ENCODE data around the gene PDE4C.
"Not testable (repeated sequence)": the region's sequence is repeated elsewhere in the genome, so short reads cannot be mapped to it uniquely, and the experiment has no call there.

Gene PDE4C

DNA sequence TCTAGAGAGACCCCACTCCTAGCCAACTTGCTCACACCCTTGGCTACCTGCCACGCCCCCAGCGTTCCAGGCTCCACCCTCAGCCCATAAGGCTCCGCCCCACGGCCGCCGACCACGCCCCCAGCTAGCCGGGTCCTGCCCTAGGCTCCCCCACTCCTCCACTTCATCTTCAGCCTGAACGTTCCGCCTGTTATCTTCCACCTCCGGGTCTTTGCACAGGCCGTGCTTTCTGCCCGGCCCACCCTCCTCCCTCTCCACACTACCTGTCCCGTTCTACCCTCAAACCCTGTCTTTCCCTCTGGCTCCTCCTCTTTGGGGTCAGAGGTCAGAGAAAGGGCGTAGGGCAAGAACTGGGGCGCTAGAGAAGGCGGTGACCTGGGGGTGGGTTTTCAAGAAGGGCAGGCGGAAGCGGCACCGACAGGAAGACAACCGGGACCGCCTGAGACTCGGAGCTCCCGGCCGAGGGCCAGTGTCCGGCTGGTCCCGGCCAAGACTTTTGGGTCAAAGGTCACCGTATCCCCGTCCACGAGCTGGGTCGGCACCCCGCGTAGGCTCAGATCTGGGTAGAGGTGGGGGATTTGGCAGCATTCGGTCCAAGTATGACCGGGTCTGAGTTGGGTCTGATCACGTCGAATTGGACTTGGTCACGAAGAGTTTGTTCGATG lies 2.2 kb downstream of the PDE4C start:
- peak; percentile 89 for DNase-seq (ENCODE audit: low spot score)

DNA sequence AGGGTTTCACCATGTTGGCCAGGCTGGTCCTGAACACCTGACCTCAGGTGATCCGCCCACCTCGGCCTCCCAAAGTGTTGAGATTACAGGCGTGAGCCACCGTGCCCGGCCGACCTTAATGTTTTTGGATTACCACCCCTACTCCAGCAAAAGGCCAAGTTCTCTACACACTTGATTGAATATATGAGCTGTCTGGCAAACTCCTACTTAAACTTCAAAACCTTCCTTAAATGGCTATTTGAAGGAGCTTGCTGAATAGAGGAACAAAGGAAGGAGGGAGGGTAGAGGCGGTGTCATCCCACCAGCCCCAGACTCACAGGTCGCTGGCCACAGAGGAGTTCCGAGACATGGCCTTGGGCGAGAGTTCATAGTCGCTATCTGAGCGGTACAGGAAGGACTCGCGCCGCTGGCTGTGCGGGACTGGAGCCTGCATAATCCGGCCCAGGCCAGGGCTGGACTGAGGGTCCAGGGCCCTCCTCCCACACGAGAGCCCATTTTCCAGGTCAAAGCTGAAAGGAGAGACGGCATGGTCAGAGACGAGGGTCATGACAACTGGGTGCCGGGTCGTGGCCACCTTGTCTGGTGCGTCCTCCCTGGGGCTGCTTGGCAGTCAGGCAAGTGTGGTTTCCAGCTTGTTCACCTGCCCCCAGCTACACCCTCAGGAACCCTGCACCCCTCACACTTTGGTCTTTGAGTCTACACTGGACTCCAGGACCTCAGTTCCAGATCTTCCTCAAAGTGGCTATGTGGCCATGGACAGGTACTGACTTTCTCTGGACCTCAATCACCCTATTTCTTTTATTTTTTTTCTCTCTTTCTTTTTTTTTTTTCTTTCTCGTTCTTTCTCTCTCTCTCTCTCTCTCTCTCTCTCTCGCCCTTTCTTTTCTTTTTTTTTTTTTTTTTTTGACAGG lies 4.2 kb downstream of the PDE4C start:
- no peak for DNase-seq (ENCODE audit: low spot score)

DNA sequence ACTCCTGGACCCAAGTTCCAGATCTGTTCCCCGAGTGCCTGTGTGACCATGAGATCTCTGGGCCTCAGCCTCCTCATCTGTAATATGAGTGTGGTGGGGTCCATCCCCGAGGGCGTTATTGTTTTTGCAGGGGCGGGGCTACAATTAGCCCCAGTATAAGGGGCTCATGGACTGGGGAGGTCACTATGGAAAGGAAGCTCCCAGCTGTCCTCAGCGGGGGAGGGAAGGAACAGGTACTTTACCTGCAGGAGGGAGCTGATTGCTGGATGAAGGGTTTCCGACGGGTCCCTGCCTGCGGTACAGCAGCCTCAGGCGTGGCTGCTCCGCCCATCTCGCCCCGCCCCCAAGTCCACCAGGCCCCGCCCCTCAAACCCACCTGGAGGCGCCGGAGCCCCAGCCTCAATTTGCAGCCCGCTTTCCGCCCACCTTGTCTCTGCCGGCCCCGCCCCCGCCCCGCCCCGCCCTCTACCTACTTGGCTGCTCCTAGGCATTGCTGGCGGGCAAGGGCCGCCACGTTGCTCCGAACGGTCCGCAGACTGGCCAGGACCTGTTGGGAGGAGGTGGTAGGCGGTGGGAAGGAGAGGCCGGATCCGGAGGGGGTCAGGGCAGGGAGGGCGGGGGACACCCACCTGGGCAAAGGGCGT lies 5.5 kb downstream of the PDE4C start:
- no peak for DNase-seq (ENCODE audit: low spot score)

DNA sequence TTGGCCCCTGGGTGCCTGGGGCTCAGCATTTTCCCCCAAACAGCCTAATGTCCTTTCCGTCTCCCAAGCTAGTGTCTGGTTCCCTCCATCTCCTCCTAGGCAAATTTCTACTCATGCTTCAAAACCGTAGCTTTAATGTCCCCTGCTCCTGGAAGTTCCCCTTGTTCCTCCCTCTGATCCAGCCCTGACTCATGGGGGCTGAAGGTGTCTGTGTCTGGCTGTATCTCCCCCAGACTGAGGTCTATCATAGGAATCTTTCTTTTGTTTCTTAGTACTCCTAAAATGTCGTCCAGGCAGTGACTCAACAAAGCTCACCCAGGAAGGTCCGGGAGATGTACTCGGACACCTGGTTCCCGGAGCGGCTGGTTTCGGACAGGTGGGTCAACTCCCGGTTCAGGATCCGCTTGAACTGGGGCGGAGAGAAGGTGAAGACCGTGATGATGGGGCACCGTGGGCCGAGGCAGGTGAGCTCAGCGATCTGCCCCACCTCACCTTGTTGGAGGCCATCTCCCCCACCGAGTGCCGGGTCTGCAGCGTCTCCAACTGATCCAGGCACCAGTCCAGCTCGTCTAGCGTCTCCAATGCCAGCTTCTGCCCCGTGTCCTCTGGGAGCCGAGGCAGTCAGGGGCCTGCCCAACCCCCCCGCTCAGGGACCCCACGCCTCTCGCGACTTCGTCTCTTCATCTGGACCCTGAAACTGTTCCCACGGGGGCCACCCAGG lies 6.2 kb downstream of the PDE4C start:
- no peak for DNase-seq (ENCODE audit: low spot score)

DNA sequence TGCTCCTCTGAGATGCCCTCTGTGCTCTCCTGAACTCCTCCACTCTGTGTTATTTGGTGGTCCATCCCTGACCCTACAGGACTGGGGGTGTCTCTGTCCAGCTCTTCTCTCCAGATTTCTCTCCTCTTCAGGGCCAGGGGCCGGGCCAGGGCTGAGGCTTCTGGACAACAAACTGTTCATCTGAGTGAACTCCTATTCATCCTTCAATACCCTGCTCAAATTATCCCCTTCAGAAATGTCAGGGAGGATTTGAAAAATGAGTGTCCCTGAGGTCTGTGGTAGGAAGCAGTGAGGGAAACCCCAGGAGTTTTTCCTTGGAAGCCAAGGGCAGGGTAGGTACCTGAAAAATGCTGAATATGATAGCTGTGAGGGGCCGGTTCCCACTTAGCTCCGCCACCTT lies 7.6 kb downstream of the PDE4C start:
- no peak for DNase-seq (ENCODE audit: low spot score)

DNA sequence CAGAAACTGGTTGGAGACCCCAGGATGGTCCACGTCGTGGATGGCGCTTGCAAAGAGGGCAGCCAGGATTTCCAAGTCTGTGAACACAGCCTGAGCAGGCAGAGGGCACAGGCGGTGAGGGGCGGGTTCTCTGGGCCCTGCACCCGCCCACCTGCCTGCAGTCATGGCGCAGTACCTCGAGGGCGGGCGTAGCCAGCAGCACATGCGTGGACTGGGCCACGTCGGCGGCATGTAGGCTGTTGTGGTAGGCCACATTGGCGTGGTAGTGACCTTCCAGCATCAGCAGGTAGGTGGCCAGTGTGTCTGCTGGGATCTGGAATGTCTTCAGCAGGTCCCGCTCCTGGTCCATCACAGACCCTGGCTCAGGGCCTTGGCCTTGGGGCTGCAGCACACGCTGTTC lies 8.1 kb downstream of the PDE4C start:
- no peak for DNase-seq (ENCODE audit: low spot score)

DNA sequence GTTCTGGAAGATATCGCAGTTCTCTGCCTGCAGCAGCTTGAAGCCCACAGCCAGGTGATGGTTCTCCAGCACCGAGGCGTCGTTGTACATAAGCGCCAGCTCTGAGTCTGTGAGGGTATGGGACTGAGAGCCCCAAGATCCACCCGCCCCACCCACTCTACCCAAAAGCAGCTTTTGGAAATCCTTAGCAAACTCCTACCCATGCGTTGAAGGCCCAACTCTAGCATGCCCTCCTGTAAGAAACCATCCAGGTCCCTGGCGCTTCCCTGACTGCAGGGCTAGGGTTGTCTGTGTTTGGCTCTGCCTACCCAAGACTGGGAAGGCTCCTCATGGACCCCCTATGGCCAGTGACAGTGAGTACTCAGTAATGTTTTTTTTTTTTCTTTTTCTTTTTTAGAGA lies 9.4 kb downstream of the PDE4C start:
- no peak for DNase-seq (ENCODE audit: low spot score)

DNA sequence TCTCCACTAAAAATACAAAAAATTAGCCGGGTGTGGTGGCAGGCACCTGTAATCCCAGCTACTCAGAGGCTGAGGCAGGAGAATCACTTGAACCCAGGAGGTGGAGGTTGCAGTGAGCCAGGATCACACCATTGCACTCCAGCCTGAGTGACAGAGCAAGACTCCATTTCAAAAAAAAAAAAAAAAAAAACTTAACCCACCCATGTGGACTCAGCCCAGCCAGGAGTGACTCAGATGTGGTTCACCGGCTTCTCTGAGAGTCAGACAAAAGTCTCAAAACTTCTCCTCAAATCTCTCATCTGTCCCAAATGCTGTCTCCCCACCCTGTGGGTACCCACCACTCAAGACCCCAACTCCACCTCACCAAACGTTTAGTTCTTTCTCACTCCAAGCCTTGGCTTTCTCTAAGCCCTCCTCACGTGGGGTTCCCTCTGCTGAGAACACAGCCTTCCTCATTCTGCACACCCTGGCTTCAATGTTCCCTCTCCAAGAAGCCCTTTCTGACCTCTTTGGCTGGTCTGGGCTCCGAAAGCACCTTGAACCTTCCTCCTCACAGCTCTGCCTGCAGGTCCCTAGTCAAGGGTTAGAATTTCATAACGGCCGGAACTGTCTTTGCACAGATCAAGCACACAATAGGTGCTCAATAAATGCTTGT lies 11.3 kb downstream of the PDE4C start:
- DNase-seq (ENCODE audit: low spot score) = no peak

DNA sequence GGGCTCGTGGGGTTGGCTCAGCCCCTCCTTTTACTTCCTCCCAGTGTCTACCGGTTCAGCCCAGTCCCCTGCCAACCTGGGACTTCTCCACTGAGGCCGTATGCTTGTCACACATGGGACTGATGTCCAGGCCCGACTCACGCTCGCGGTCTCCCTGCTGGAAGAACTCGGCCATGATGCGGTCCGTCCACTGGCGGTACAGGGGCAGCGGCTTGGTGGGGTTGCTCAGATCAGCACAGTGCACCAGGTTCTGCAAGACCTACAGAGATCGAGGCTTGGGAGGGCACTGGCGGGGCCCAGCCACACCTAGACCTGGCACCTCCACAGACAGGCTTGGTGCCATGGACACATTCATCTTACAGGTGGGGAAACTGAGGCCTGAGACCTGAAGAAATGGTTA lies 14.6 kb downstream of the PDE4C start:
- DNase-seq (ENCODE audit: low spot score) = no peak

DNA sequence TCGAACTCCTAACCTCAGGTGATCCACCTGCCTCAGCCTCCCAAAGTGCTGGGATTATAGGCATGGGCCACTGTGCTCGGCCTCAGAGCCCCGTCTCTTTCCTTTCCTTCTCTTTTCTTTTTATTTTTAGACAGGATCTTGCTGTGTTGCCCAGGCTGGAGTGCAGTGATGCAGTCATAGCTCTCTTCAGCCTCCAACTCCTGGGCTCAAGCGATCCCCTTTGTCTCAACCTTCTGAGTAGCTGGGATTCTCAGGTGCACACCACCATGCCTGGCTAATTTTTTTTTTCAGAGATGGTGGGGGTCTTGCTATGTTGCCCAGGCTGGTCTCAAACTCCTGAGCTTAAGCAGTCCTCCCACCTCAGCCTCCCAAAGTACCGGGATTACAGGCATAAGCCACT lies 16.3 kb downstream of the PDE4C start:
- DNase-seq (ENCODE audit: low spot score) = not testable (repeated sequence)

DNA sequence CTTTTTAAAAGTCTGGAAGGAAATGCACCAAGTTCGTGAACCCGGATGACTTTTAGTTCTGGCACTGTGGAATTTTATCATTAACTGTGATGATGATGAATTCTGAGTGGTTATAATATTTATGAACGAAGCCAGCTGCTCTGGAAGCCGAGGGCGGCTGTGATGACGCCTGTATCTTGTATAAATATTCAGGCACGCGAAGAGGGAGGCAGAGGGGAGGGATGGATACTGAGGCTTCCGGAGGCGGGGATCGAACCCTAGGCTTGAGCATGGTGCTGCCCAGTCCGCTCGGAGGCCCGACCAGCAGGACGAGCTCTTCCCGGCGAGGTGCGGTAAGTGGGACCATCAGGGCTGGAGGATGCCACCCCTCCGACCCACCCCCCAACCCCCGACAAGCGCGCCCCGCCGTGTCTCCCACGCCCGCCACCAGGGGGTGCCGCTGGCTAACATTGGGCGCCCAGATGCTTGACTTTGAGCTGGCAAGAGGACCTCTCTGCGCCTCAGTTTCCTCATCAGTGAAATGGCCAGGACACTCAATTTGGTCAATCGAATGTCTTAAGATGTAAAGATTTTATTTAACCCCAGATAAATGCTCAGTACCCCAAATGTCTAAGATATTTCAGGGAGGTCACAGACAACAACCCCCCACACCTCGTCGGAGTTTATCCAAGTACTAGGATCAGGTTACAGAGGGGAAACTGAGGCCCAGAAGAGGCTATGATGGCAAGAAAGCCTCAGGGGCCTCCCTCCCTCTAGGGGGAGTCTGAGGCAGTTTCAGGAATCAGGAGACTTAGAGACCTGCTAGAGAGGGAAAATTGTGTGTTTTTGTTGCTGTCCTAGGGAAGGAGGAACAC lies 17.9 kb downstream of the PDE4C start:
- DNase-seq (ENCODE audit: low spot score) = peak; percentile 59

DNA sequence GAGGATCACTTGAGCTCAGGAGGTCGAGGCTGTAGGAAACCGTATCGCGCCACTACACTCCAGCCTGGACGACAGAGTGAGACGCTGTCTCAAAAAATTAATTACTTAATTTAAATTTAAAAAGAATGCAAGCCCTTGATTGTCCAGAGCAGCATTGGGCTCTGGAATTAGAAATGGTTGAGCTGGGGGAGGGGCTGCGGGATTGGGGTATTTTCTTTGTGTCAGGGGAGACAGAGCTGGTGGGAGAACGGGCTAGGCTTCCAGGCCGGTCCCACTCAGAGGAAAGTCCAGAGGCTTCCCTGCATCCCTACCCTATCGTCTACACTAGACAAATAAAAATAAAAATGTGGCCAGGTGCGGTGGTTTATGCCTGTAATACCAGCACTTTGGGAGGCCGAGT lies 20.2 kb downstream of the PDE4C start:
- no peak for DNase-seq (ENCODE audit: low spot score)

DNA sequence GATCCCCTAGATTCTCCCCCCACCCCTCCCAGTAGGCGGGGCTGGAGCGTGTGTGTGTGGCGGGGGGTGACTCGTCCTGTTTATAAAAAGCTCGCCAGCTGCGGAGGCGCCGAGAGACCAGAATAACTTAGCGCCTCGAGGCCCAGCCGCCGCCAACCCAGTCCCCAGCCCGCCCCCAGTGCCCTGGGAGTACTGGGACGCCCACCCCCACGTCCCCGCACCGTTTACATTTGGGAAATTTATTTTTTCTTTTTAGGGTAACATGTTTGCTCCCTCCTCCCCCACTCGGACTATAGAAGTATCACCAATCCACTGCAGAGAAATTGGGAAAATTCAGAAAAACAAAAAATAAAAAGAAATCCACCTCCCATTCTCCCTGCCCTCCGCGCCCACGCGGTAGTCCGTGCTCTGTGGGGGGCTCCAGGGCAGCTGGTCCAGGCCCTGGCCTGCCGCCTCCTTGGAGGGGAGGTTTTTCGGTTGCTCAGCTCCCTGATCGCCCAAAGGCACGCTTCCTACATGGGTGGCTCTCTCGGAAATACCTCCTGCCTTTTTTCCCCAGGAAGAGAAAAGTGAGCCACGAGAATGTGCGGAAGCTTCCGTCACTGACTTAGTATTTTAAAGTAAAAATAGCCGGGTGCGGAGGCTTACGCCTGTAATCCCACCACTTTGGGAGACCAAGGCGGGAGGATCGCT lies 20.9 kb downstream of the PDE4C start:
- peak; percentile 90 for DNase-seq (ENCODE audit: low spot score)

DNA sequence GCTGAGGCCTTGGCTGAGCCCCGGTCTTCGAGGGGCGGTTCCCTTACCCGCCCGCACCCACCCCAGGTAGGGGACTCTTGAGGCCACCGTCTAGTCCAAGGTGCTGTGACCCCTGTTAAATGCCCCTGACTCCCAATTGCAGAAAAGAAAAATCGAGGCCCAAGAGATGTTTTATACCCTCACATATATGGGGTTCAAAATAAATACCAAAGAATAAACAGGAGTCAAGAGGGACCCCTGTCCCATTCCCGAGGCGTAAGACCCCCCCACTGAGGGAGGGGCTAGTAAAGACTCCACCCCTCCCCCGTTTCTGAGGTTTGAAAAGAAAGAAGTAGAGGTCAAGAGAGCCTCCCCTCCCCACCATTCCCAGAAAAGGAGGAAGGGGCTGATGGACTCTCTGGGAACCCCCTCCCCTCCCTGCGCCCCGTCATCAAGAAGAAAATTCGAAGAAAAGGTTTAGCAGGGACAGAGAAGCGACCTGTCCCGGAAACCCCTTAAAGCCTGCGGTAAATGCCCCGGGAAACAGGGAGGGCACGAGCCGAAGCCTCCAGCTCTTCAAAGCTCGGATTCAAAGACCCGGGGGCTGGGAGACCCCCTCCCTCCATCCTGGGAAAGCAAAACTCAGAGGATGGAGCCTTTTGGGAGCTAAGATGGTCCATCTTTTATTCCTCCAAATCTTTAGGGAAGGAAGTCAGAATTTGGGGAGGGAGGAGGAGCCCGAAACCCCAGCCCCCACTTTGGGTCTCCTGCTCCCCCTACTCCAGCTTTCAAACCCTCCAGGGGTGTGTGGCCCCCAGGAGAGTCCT lies 21.6 kb downstream of the PDE4C start:
- DNase-seq (ENCODE audit: low spot score) = no peak

DNA sequence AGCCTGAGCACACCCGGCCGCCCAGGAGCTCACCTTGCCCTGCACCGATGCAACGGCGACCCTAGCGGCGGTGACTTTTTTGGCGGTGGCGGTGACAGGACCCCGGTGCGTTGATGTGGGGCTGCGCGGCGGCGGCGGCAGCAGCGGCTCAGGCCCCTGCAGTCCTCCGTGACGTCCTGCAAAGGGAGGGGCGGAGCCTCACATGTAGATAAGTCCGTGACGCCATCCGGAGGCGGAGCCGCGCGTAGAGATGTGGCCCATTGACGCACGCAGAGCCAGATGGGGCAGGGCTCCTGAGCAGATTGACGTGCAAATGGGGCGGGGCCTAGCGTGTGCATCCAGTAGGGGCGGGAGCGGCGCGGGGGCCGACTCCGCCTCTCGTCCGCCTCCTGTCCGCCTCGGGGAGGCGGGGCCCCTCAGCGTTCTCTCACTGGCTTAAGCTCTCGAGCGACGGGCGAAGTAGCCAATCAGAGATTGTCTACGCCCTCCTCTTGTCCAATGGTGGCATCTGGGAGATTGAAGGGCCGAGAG lies 22.3 kb downstream of the PDE4C start, which contains the start of gene RAB3A:
RAB3A (minus strand) TSS at position 180 of the 531 bp plus-strand sequence. CDS start 1,302 bp downstream, outside the sequence.
- peak; percentile 100 for DNase-seq (ENCODE audit: low spot score)

DNA sequence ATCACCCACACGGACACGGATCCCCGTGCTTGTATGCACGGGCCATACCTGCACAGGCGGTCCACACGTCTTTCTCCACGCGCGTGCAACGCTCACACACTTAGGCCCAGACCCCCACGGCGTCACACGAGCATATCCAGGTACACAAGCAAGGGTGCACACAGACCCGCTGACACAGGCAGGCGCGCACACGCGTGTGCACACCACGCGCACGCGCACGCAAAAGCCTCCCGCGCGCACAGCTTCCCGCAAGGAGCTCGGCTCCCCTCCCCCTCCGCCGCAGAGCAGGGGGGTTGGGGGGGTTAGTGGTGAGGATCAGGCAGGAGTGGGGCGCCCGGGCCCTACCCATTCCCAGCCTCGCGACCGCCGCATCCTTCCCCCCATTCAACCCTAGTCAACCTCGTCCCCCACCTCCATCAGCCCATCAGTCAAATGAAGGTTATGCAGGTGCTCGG lies 22.8 kb downstream of the PDE4C start:
- no peak for DNase-seq (ENCODE audit: low spot score)

DNA sequence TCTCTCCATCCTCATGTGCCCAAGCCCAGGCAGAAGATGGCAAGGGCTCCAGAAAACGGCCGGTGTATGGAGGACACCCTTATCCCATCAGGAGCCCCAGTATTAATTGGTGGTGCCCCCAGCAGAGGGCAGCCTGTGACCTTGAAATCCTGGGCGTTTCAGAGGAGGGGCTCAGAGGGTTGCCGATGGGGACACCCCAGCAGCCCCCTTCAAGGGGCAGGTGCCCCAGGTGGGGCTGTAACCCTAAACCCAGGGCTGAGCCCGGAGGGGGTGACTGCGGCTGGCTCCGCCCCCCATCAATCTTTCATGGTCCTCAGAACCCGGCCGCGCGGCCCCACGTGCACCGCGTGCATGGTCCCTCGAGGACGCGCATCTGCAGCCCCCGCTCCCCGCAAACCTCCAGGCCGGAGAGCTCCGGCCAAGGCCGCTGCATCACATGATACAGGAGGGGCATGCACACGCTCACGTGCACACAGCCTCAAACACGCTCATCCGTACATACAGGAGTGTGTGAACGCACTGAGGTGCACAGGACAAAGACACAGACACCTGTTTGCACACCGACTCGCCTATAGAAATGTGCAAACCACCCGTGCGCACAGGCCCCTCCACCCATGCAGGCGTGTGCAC lies 23.3 kb downstream of the PDE4C start:
- peak; percentile 78 for DNase-seq (ENCODE audit: low spot score)

DNA sequence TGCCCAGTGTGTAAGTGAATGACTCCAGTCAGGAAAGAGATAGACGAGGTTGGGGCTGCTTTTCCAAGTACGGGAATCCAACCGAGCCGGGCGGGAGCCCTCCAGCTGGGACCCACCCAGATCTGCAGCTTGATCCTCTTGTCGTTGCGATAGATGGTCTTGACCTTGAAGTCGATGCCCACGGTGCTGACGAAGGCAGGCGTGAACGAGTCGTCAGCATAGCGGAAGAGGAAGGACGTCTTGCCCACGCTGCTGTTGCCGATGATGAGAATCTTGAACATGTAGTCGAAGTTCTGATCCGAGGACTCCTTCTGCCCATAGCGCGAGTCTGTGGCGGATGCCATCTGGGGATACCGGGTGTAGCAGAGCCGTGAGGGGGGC lies 23.9 kb downstream of the PDE4C start:
- no peak for DNase-seq (ENCODE audit: low spot score)

All from NAMALWA (cell line).